ENCODE results near the gene ATG2A. TPM values are rescaled to one million over a fixed set of nuclear protein-coding genes. Genes with fewer than 3 reads are reported as not detected.

The ATG2A gene
- total and polyA plus RNA-seq, 9 of the 15 experiments (the other 6 are each of a cell fraction or from before 2014, with no cell fraction given) = 0.25 to 45.9 (median 5.2) TPM

GRCh38 chr11:64887757-64888405 is 29.1 kb downstream of the ATG2A start (continued):
- TF ChIP-seq, protein P1, sequence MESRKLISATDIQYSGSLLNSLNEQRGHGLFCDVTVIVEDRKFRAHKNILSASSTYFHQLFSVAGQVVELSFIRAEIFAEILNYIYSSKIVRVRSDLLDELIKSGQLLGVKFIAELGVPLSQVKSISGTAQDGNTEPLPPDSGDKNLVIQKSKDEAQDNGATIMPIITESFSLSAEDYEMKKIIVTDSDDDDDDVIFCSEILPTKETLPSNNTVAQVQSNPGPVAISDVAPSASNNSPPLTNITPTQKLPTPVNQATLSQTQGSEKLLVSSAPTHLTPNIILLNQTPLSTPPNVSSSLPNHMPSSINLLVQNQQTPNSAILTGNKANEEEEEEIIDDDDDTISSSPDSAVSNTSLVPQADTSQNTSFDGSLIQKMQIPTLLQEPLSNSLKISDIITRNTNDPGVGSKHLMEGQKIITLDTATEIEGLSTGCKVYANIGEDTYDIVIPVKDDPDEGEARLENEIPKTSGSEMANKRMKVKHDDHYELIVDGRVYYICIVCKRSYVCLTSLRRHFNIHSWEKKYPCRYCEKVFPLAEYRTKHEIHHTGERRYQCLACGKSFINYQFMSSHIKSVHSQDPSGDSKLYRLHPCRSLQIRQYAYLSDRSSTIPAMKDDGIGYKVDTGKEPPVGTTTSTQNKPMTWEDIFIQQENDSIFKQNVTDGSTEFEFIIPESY (CRISPR knock-in tag; IDR thresholded peaks at IDR 0.05) = peak; percentile 58; the same call in 1 of the 2 replicates
- TF ChIP-seq, protein P2, sequence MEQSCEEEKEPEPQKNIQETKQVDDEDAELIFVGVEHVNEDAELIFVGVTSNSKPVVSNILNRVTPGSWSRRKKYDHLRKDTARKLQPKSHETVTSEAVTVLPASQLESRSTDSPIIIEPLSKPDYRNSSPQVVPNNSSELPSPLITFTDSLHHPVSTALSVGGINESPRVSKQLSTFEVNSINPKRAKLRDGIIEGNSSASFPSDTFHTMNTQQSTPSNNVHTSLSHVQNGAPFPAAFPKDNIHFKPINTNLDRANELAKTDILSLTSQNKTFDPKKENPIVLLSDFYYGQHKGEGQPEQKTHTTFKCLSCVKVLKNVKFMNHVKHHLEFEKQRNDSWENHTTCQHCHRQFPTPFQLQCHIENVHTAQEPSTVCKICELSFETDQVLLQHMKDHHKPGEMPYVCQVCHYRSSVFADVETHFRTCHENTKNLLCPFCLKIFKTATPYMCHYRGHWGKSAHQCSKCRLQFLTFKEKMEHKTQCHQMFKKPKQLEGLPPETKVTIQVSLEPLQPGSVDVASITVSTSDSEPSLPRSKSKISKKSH (CRISPR knock-in tag; IDR thresholded peaks at IDR 0.05) = no peak
- TF ChIP-seq ZNF3 (CRISPR knock-in tag; IDR thresholded peaks at IDR 0.05) (no peak), ZSCAN29 (IDR thresholded peaks at IDR 0.05) (0 out of 2 replicates have a peak, but pooled peaks have one; percentile 51), ELF4 (CRISPR knock-in tag; IDR thresholded peaks at IDR 0.05) (peak; percentile 63; the same call in 1 of the 2 replicates), NONO (IDR thresholded peaks at IDR 0.05; ENCODE audit: low read depth in 2 of 2, low read length in 1 of 2) (peak in 1 of 2 experiments; percentile 67; a peak in 1 of 4 replicates), ZFX (CRISPR knock-in tag; IDR thresholded peaks at IDR 0.05) (peak; percentile 84), ZNF239 (CRISPR knock-in tag; IDR thresholded peaks at IDR 0.05) (peak; percentile 5; the same call in 1 of the 2 replicates), ESRRA (IDR thresholded peaks at IDR 0.05; ENCODE audit: borderline replicate concordance, low read depth) (peak; percentile 47), SRF (CRISPR knock-in tag; IDR thresholded peaks at IDR 0.05) (peak in 1 of 2 experiments; percentile 73; a peak in 2 of 4 replicates), SIN3A (IDR thresholded peaks at IDR 0.05; ENCODE audit: borderline replicate concordance in 2 of 2, control insufficient read depth in 1 of 2, low read depth in 2 of 2, low read length in 2 of 2) (peak in 1 of 2 experiments; percentile 32; a peak in 1 of 4 replicates), ARID1B (IDR thresholded peaks at IDR 0.05) (peak; percentile 49), MAZ (CRISPR knock-in tag; conservative IDR thresholded peaks at IDR 0.05 in 1 of 2, IDR thresholded peaks at IDR 0.05 in 1 of 2) (peak; percentile 99 to 100), ARID3B (CRISPR knock-in tag; IDR thresholded peaks at IDR 0.05; ENCODE audit: borderline replicate concordance) (0 out of 2 replicates have a peak, but pooled peaks have one; percentile 23)
- TF ChIP-seq, protein P3, sequence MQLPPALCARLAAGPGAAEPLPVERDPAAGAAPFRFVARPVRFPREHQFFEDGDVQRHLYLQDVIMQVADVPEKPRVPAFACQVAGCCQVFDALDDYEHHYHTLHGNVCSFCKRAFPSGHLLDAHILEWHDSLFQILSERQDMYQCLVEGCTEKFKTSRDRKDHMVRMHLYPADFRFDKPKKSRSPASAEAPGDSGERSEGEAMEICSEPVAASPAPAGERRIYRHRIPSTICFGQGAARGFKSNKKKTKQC (CRISPR knock-in tag; IDR thresholded peaks at IDR 0.05) = 0 out of 2 replicates have a peak, but pooled peaks have one; percentile 12
- TF ChIP-seq, protein P4, sequence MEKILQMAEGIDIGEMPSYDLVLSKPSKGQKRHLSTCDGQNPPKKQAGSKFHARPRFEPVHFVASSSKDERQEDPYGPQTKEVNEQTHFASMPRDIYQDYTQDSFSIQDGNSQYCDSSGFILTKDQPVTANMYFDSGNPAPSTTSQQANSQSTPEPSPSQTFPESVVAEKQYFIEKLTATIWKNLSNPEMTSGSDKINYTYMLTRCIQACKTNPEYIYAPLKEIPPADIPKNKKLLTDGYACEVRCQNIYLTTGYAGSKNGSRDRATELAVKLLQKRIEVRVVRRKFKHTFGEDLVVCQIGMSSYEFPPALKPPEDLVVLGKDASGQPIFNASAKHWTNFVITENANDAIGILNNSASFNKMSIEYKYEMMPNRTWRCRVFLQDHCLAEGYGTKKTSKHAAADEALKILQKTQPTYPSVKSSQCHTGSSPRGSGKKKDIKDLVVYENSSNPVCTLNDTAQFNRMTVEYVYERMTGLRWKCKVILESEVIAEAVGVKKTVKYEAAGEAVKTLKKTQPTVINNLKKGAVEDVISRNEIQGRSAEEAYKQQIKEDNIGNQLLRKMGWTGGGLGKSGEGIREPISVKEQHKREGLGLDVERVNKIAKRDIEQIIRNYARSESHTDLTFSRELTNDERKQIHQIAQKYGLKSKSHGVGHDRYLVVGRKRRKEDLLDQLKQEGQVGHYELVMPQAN (IDR thresholded peaks at IDR 0.05; ENCODE audit: borderline replicate concordance) = peak; percentile 77; the same call in 1 of the 2 replicates

Measured in K562 (cell line).